Common myeloid progenitor, CD34-positive (primary cell): ENCODE data around the gene ECEL1.
A peak's percentile ranks its signal among the peaks of the same experiment; 100 is the strongest.
"Not testable (repeated sequence)": the region's sequence is repeated elsewhere in the genome, so short reads cannot be mapped to it uniquely, and the experiment has no call there.

Experiments
- CTCF ChIA-PET: fragments of 350-600 bp; sonication (Branson Sonifier 250); formaldehyde crosslinking; loops from one replicate; lab custom pipeline; 2021; ENCODE audit warnings: antibody characterized with exemption; lab: Charles Lee
- POLR2A ChIA-PET: fragments of 350-600 bp; sonication (Branson Sonifier 250); formaldehyde crosslinking; loops from one replicate; lab custom pipeline; 2021; ENCODE audit warnings: antibody characterized with exemption; lab: Charles Lee
- DNase-seq, 3 donors: peaks; one replicate each; pipeline versions ENCODE4 v3.0.0 to v3.0.0-alpha.2; 2013
- H3K27ac ChIP-seq, 2 experiments: 1 replicate in 1 of 2; 2 replicates in 1 of 2; pipeline ENCODE4 v1.7.0; 2013; ENCODE audit warnings: inconsistent platforms in 2 of 2, low read length in 2 of 2, mild to moderate bottlenecking in 2 of 2, low read depth in 1 of 2, moderate library complexity in 1 of 2; ENCODE audit not compliant: severe bottlenecking in 2 of 2, insufficient read depth in 1 of 2, poor library complexity in 1 of 2
- H3K27me3 ChIP-seq, 5 experiments: replicated peaks in 2 of 5; 1 replicate in 3 of 5; 2 replicates in 2 of 5; pipeline versions ENCODE4 v1.6.1 to v1.7.0; 2013; ENCODE audit warnings: low read length in 4 of 5, mild to moderate bottlenecking in 2 of 5, moderate library complexity in 2 of 5, inconsistent platforms in 1 of 5; ENCODE audit not compliant: insufficient read depth in 5 of 5, control insufficient read depth in 4 of 5
- H3K36me3 ChIP-seq, 4 experiments: 1 replicate in 2 of 4; 2 replicates in 2 of 4; pipeline versions ENCODE4 v1.6.1 to v1.7.0; 2013; ENCODE audit warnings: low read length in 3 of 4, control low read depth in 1 of 4, mild to moderate bottlenecking in 1 of 4; ENCODE audit not compliant: control insufficient read depth in 4 of 4, insufficient read depth in 4 of 4
- H3K4me1 ChIP-seq, 4 experiments: 1 replicate in 3 of 4; 2 replicates in 1 of 4; pipeline versions ENCODE4 v1.6.1 to v1.7.1; 2013; ENCODE audit warnings: low read length in 3 of 4, mild to moderate bottlenecking in 3 of 4, control low read depth in 1 of 4, inconsistent platforms in 1 of 4, moderate library complexity in 1 of 4; ENCODE audit not compliant: control insufficient read depth in 4 of 4, insufficient read depth in 4 of 4; ENCODE audit errors: control extremely low read depth in 1 of 4
- H3K4me3 ChIP-seq, 7 experiments: 1 replicate in 4 of 7; 2 replicates in 3 of 7; pipeline versions ENCODE4 v1.5.1 to v1.7.0; 2013; ENCODE audit warnings: mild to moderate bottlenecking in 7 of 7, low read length in 6 of 7, moderate library complexity in 6 of 7, inconsistent platforms in 2 of 7, low read depth in 2 of 7, control low read depth in 1 of 7; ENCODE audit not compliant: insufficient read depth in 4 of 7, control insufficient read depth in 1 of 7; ENCODE audit errors: extremely low read depth in 1 of 7
- H3K9me3 ChIP-seq, 5 experiments: 1 replicate in 4 of 5; 2 replicates in 1 of 5; pipeline versions ENCODE4 v1.6.1 to v1.7.1; 2013; ENCODE audit warnings: low read length in 4 of 5, mild to moderate bottlenecking in 2 of 5, inconsistent platforms in 1 of 5, low read depth in 1 of 5, moderate library complexity in 1 of 5; ENCODE audit not compliant: control insufficient read depth in 4 of 5, insufficient read depth in 2 of 5; ENCODE audit errors: control extremely low read depth in 1 of 5
- WGBS: methylation state at CpG from one replicate; pipeline ENCODE4 v1.1.5; 2013; ENCODE audit not compliant: insufficient coverage; 5-methylcytosine and 5-hydroxymethylcytosine counted together

Gene ECEL1

GRCh38 chr2:232441147-232441651, 46.4 kb downstream of the ECEL1 start:
- 84% methylated on average over 10 of the region's 12 CpGs for WGBS

GRCh38 chr2:232440220-232441018, 47.2 kb downstream of the ECEL1 start:
- H3K4me3 ChIP-seq, H3K27ac ChIP-seq, H3K9me3 ChIP-seq, H3K27me3 ChIP-seq, POLR2A ChIA-PET, H3K36me3 ChIP-seq: not testable (repeated sequence)
- CTCF ChIA-PET: interaction anchor here (0.6 to 2.4 kb wide), 24 partner anchors 11 to 540 kb away, joined by 3 to 13 read pairs (median 6); partner anchors contain the start of gene PRSS56
- H3K4me1 ChIP-seq: peaks cover 0 to 10% (median 2%) of the 10 kb centered on the region in 4 experiments
- DNase-seq: peak; percentile 69 to 89 (median 85)
- 14% methylated on average over 7 of the region's 16 CpGs for WGBS

More at GRCh38 chr2:232441147-232441651, 46.4 kb downstream of the ECEL1 start:
- Histone ChIP-seq H3K27ac (no peak overlapping the region), H3K27me3 (no peaks in the 10 kb centered on the region), H3K36me3 (no peaks in the 10 kb centered on the region), H3K4me3 (no peak overlapping the region), H3K9me3 (no peaks in the 10 kb centered on the region), H3K4me1 (peaks cover 0 to 10% (median 2%) of the 10 kb centered on the region in 4 experiments)
- no peak for DNase-seq
- ChIA-PET CTCF (interaction anchor here (0.6 to 2.4 kb wide), 10 partner anchors 13 to 541 kb away, joined by 3 to 7 read pairs (median 4); partner anchors contain the start of gene PRSS56), POLR2A (no interaction called here)

- ChIA-PET POLR2A (no interaction called here), CTCF (interaction anchor here (0.7 to 2.3 kb wide), 22 partner anchors 10 to 539 kb away, joined by 3 to 13 read pairs (median 6); no protein-coding TSS in a partner anchor)
- H3K4me3 ChIP-seq: no peak overlapping the region
- no peaks in the 10 kb centered on the region for H3K27me3 ChIP-seq
- H3K36me3 ChIP-seq: no peaks in the 10 kb centered on the region
- peaks cover 0 to 10% (median 3%) of the 10 kb centered on the region in 4 experiments for H3K4me1 ChIP-seq
- DNase-seq: peak in 1 of 3 donors; percentile 24
- H3K9me3 ChIP-seq: no peaks in the 10 kb centered on the region
- WGBS: 78% methylated on average over 1 of the region's 5 CpGs
- no peak overlapping the region for H3K27ac ChIP-seq
Measured at GRCh38 chr2:232439758-232440135, 47.9 kb downstream of the ECEL1 start.

GRCh38 chr2:232438951-232439757, 48.5 kb downstream of the ECEL1 start:
- no peaks in the 10 kb centered on the region for H3K27me3 ChIP-seq
- no peak overlapping the region for H3K27ac ChIP-seq
- H3K36me3 ChIP-seq: no peaks in the 10 kb centered on the region
- CTCF ChIA-PET: interaction anchor here (0.7 to 2.3 kb wide), 26 partner anchors 9 to 538 kb away, joined by 3 to 13 read pairs (median 5); no protein-coding TSS in a partner anchor
- H3K4me3 ChIP-seq: no peak overlapping the region
- whole genome bisulfite sequencing: 90% methylated on average over 16 of the region's 22 CpGs
- H3K4me1 ChIP-seq: peaks cover 0 to 10% (median 3%) of the 10 kb centered on the region in 4 experiments
- H3K9me3 ChIP-seq: no peaks in the 10 kb centered on the region
- POLR2A ChIA-PET: no interaction called here
- peak in 2 of 3 donors; percentile 20 to 27 for DNase-seq

- Histone ChIP-seq H3K27ac (no peak overlapping the region), H3K27me3 (no peaks in the 10 kb centered on the region), H3K4me1 (peaks cover 0 to 10% (median 4%) of the 10 kb centered on the region in 4 experiments), H3K4me3 (no peak overlapping the region), H3K36me3 (no peaks in the 10 kb centered on the region), H3K9me3 (no peaks in the 10 kb centered on the region)
- 95% methylated on average over 12 of the region's 12 CpGs for WGBS
- ChIA-PET CTCF (interaction anchor here (1.0 to 1.9 kb wide), 6 partner anchors 11 to 518 kb away, joined by 3 to 7 read pairs (median 4); no protein-coding TSS in a partner anchor), POLR2A (no interaction called here)
- no peak for DNase-seq
Measured at GRCh38 chr2:232438091-232438490, 49.5 kb downstream of the ECEL1 start.

- H3K4me3 ChIP-seq: no peak overlapping the region
- 97% methylated on average over 10 of the region's 12 CpGs for WGBS
- no peak for DNase-seq
- ChIA-PET CTCF (interaction anchor here (0.9 to 2.3 kb wide), 12 partner anchors 10 to 536 kb away, joined by 3 to 7 read pairs (median 4); no protein-coding TSS in a partner anchor), POLR2A (no interaction called here)
- H3K27ac ChIP-seq: no peak overlapping the region
- no peaks in the 10 kb centered on the region for H3K9me3 ChIP-seq
- peaks cover 0 to 17% (median 11%) of the 10 kb centered on the region in 4 experiments for H3K4me1 ChIP-seq
- H3K27me3 ChIP-seq: no peaks in the 10 kb centered on the region
- H3K36me3 ChIP-seq: no peaks in the 10 kb centered on the region
Measured at GRCh38 chr2:232437195-232437571, 50.5 kb downstream of the ECEL1 start.
